B cell (primary cell): ENCODE results near the gene GPLD1.

ENCODE experiments used
- EZH2 ChIP-seq: IDR thresholded peaks from 2 replicates; pipeline ENCODE4 v1.6.1; 2012; ENCODE audit warnings: borderline replicate concordance, low read depth, mild to moderate bottlenecking, moderate library complexity, low read length; ENCODE audit not compliant: insufficient read depth, poor library complexity, severe bottlenecking
- TF ChIP-seq, protein P1 (sequence below): fragments of 200-600 bp; IDR thresholded peaks from one replicate; pipeline ENCODE4 v1.8.0; 2022; ENCODE audit warnings: antibody characterized with exemption, mild to moderate bottlenecking

DNA sequence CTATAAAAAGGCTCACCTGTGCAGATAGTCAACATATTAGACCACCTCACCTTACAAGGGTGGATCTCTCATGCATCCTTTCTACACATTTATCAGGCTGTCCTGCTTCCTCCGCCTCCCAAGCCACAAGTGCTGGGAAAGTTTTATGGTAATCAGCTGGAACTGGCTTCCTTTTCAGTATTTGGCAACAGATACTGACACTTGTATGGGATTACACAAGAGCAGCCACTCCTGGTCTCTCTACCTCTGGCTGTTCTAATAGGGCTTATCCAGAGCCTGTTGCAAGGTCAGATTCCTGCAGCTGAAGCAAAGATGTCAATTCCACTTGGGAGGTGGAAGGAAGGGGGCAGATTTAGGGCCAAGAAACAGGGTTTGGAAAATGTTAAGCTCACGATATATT lies 503 bp upstream of the GPLD1 start:
- TF ChIP-seq, protein P1, sequence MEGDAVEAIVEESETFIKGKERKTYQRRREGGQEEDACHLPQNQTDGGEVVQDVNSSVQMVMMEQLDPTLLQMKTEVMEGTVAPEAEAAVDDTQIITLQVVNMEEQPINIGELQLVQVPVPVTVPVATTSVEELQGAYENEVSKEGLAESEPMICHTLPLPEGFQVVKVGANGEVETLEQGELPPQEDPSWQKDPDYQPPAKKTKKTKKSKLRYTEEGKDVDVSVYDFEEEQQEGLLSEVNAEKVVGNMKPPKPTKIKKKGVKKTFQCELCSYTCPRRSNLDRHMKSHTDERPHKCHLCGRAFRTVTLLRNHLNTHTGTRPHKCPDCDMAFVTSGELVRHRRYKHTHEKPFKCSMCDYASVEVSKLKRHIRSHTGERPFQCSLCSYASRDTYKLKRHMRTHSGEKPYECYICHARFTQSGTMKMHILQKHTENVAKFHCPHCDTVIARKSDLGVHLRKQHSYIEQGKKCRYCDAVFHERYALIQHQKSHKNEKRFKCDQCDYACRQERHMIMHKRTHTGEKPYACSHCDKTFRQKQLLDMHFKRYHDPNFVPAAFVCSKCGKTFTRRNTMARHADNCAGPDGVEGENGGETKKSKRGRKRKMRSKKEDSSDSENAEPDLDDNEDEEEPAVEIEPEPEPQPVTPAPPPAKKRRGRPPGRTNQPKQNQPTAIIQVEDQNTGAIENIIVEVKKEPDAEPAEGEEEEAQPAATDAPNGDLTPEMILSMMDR = no peak
- no peak for TF ChIP-seq EZH2
